K562 (cell line): ENCODE data around the gene FGF9. TPM values are rescaled to one million over a fixed set of nuclear protein-coding genes. Genes with fewer than 3 reads are reported as not detected.

Experiments used
- ATAC-seq: fragments of 200-7000 bp; cut with Tn5 transposase; 3 replicates; pipeline ENCODE4 v1.9.1; 2020; ENCODE audit warnings: moderate library complexity
- BruUV-seq: library from RNA; stranded (reverse); fragments of 400-500 nt; replicated peaks from 2 replicates; lab custom pipeline; 2021; lab: Mats Ljungman, UMichigan
- CTCF ChIA-PET: fragments of 300-600 bp; formaldehyde crosslinking; extraction: SDS; loops from one replicate; lab custom pipeline; 2021; ENCODE audit warnings: low intra/inter-chr PET ratio; lab: Yijun Ruan, JAX
- POLR2A ChIA-PET: fragments of 300-600, 350-650 bp; sonication (Branson Sonifier 250); formaldehyde crosslinking; extraction: SDS; loops from one replicate; lab custom pipeline; 2021; ENCODE audit warnings: antibody characterized with exemption, inconsistent platforms; lab: Yijun Ruan, JAX
- DNase-seq, 4 experiments: peaks; one replicate each; pipeline versions ENCODE4 v3.0.0 to v3.0.0-alpha.2; 2011 to 2018; ENCODE audit warnings: low spot score in 3 of 4, mixed read lengths in 3 of 4; ENCODE audit errors: extremely low read depth in 1 of 4
- FAIRE-seq: peaks from 2 replicates; lab custom pipeline; 2011; peaks lifted over from hg19 to GRCh38; lab: Jason Lieb, UNC
- H2AFZ ChIP-seq: 2 replicates; pipeline ENCODE4 v1.6.0; 2011; ENCODE audit warnings: low read depth, low read length, control low read depth, inconsistent platforms
- H3K27ac ChIP-seq: fragments of 200-600 bp; 3 replicates; pipeline ENCODE4 v1.8.0; 2011; ENCODE audit warnings: low read depth, mild to moderate bottlenecking, control low read depth, inconsistent platforms, low read length, moderate library complexity, mixed read lengths; ENCODE audit errors: extremely low read depth
- H3K27me3 ChIP-seq, 2 experiments: fragments of 300-600 bp in 1 of 2; 2 replicates in 1 of 2; 3 replicates in 1 of 2; pipeline versions ENCODE4 v1.6.0 to v1.8.0; 2011; ENCODE audit warnings: inconsistent platforms in 2 of 2, low read length in 2 of 2, mild to moderate bottlenecking in 1 of 2, mixed read lengths in 1 of 2, moderate library complexity in 1 of 2; ENCODE audit not compliant: control insufficient read depth in 2 of 2, insufficient read depth in 2 of 2
- H3K36me3 ChIP-seq: fragments of 300-600 bp; 3 replicates; pipeline ENCODE4 v1.8.0; 2011; ENCODE audit warnings: mild to moderate bottlenecking, low read length, inconsistent platforms; ENCODE audit not compliant: control insufficient read depth, insufficient read depth
- H3K4me1 ChIP-seq, 2 experiments: fragments of 200-600 bp in 1 of 2; replicated peaks in 1 of 2; 2 replicates in 1 of 2; 3 replicates in 1 of 2; pipeline versions ENCODE4 v1.5.1 to v1.8.0; 2011; ENCODE audit warnings: inconsistent platforms in 2 of 2, low read length in 2 of 2, mild to moderate bottlenecking in 1 of 2, mixed read lengths in 1 of 2, moderate library complexity in 1 of 2; ENCODE audit not compliant: control insufficient read depth in 2 of 2, insufficient read depth in 2 of 2
- H3K4me2 ChIP-seq: 2 replicates; pipeline ENCODE4 v1.6.1; 2011; ENCODE audit warnings: low read length, control low read depth, inconsistent platforms, mixed read lengths; ENCODE audit not compliant: insufficient read depth
- H3K4me3 ChIP-seq: fragments of 200-600 bp; sonication (generic), shearing (Covaris generic); 2 replicates; pipeline ENCODE4 v1.5.1; 2016; ENCODE audit warnings: control low read depth, inconsistent platforms
- H3K79me2 ChIP-seq: fragments of 200-600 bp; 3 replicates; pipeline ENCODE4 v1.8.0; 2011; ENCODE audit warnings: low read length, inconsistent platforms; ENCODE audit not compliant: control insufficient read depth, insufficient read depth
- H3K9ac ChIP-seq, 2 experiments: 2 replicates each; pipeline versions ENCODE4 v1.6.0 to v1.6.1; 2011; ENCODE audit warnings: low read depth in 2 of 2, low read length in 2 of 2, control low read depth in 1 of 2, inconsistent platforms in 1 of 2, mild to moderate bottlenecking in 1 of 2, mixed read lengths in 1 of 2; ENCODE audit not compliant: insufficient read depth in 1 of 2
- H3K9me1 ChIP-seq: one replicate; pipeline ENCODE4 v1.6.0; 2011; ENCODE audit warnings: inconsistent platforms, mild to moderate bottlenecking, low read length, moderate library complexity; ENCODE audit not compliant: control insufficient read depth, insufficient read depth
- H3K9me3 ChIP-seq: replicated peaks from 2 replicates; pipeline ENCODE4 v1.5.1; 2011; ENCODE audit warnings: low read depth, low read length, inconsistent platforms; ENCODE audit not compliant: control insufficient read depth, insufficient read depth
- H4K20me1 ChIP-seq: replicated peaks from 2 replicates; pipeline ENCODE4 v1.6.1; 2011; ENCODE audit warnings: low read length, inconsistent platforms, mixed read lengths; ENCODE audit not compliant: control insufficient read depth, insufficient read depth
- CBFA2T3 ChIP-seq: fragments of 450-650 bp; IDR thresholded peaks from 2 replicates; pipeline ENCODE4 v1.6.1; 2017
- CREBBP ChIP-seq: IDR thresholded peaks from one replicate; pipeline ENCODE4 v1.6.1; 2012; ENCODE audit warnings: low read depth, mild to moderate bottlenecking, control low read depth, inconsistent platforms, low read length
- DNMT1 ChIP-seq: fragments of 450-650 bp; IDR thresholded peaks from 2 replicates; pipeline ENCODE4 v1.6.1; 2016; ENCODE audit warnings: antibody characterized with exemption, mild to moderate bottlenecking
- FOXK1 ChIP-seq: sonication (generic); formaldehyde crosslinking; IDR thresholded peaks from 2 replicates; pipeline ENCODE4 v1.8.0; 2022; ENCODE audit warnings: missing genetic modification reagents, mild to moderate bottlenecking, borderline replicate concordance
- HES1 ChIP-seq: fragments of 450-650 bp; IDR thresholded peaks from 2 replicates; pipeline ENCODE4 v1.6.1; 2016; ENCODE audit warnings: low read depth, mild to moderate bottlenecking, moderate library complexity
- SIN3B ChIP-seq: fragments of 450-650 bp; IDR thresholded peaks from 2 replicates; pipeline ENCODE4 v1.6.1; 2017; ENCODE audit warnings: low read depth, mild to moderate bottlenecking, moderate library complexity
- SMAD4 ChIP-seq: fragments of 250-450 bp; sonication (Bioruptor Pico); conservative IDR thresholded peaks from 2 replicates; pipeline ENCODE4 v1.8.0; 2021; ENCODE audit warnings: inconsistent platforms, mild to moderate bottlenecking, moderate library complexity
- TGIF2 ChIP-seq: sonication (generic); formaldehyde crosslinking; IDR thresholded peaks from 2 replicates; pipeline ENCODE4 v1.8.1; 2022; ENCODE audit warnings: mild to moderate bottlenecking, missing genetic modification reagents, moderate library complexity
- ZMIZ1 ChIP-seq, 2 experiments: fragments of 150-350 bp in 1 of 2; IDR thresholded peaks; 2 replicates each; pipeline ENCODE4 v1.6.1; 2012 to 2016; ENCODE audit warnings: low read depth in 2 of 2, low read length in 2 of 2, mild to moderate bottlenecking in 1 of 2, moderate library complexity in 1 of 2
- ZNF282 ChIP-seq: sonication (generic); formaldehyde crosslinking; IDR thresholded peaks from 2 replicates; pipeline ENCODE4 v1.8.1; 2023; ENCODE audit warnings: missing genetic modification reagents
- WGBS: fragments of 100-300 bp; shearing (Covaris generic); methylation state at CpG from one replicate; pipeline ENCODE4 v1.1.6; 2016; ENCODE audit warnings: low coverage, mixed read lengths; ENCODE audit not compliant: insufficient coverage; ENCODE audit errors: missing lambda C conversion rate; 5-methylcytosine and 5-hydroxymethylcytosine counted together
- in situ Hi-C: fragments of 300-500 bp; cut with MboI; formaldehyde crosslinking; loops from 4 replicates; pipeline ENCODE4 v1.15.0; 2018; ENCODE audit warnings: inconsistent platforms, mixed read lengths
- intact Hi-C: fragments of 100-400 bp; cut with micrococcal nuclease; formaldehyde crosslinking; loops from 2 replicates; pipeline ENCODE4 v1.14.2; 2022
- polyA plus RNA-seq, 8 experiments: library from polyadenylated mRNA; depleted of rRNA in 4 of 8; stranded (reverse) in 5 of 8; unstranded in 3 of 8; fragments of >200 nt; fragmentation: Nextera tagmentation in 2 of 8; fragmentation: Illumina TruSeq in 1 of 8; extraction: Ambion mirVana in 2 of 8; extraction: Trizol in 1 of 8; gene quantifications; 2 replicates each; pipeline versions ENCODE4 v1.2.1 to v1.2.3, GENCODE V29; 2011 to 2014; ENCODE audit warnings: inconsistent platforms in 1 of 8, missing spikeins in 1 of 8
- total RNA-seq, 7 experiments: library from RNA; depleted of rRNA in 6 of 7; stranded (reverse); fragments of >200 nt in 6 of 7; fragmentation: Illumina TruSeq in 2 of 7; extraction: Trizol in 2 of 7; gene quantifications; 2 replicates each; pipeline versions ENCODE4 v1.2.1 to v1.2.3, GENCODE V29; 2011 to 2021; ENCODE audit warnings: low replicate concordance in 1 of 7

Gene FGF9
- total and polyA plus RNA-seq, 9 of the 15 experiments (the other 6 are each of a cell fraction or from before 2014, with no cell fraction given): not detected

- ChIA-PET CTCF (no interaction called here), POLR2A (interaction anchor here (1.5 kb wide), 1 partner anchor 8 kb away, joined by 4 read pairs; no protein-coding TSS in a partner anchor)
- Histone ChIP-seq H3K9me3 (no peaks in the 10 kb centered on the region), H3K27ac (no peak overlapping the region), H3K9me1 (no peaks in the 10 kb centered on the region), H3K36me3 (no peaks in the 10 kb centered on the region), H3K27me3 (peaks cover 7 to 32% of the 10 kb centered on the region in 2 experiments; a peak in 4 of 5 replicates), H4K20me1 (no peaks in the 10 kb centered on the region), H2AFZ (no peak overlapping the region), H3K9ac (no peak overlapping the region), H3K4me3 (no peak overlapping the region), H3K4me1 (peaks cover 0 to 19% of the 10 kb centered on the region in 2 experiments; a peak in 2 of 5 replicates), H3K79me2 (no peaks in the 10 kb centered on the region), H3K4me2 (no peak overlapping the region)
- FAIRE-seq: no peak
- no peak for ATAC-seq
- in situ Hi-C loops (no loop called here), intact Hi-C loops (no loop called here)
- no TSS peak for BruUV-seq
- TF ChIP-seq SMAD4 (CRISPR knock-in tag): no peak
- TF ChIP-seq CREBBP: no peak
- no peak for TF ChIP-seq ZNF282 (CRISPR knock-in tag)
- no peak for TF ChIP-seq TGIF2 (CRISPR knock-in tag)
- no peak for DNase-seq
- 0% methylated on average over 1 of the region's 3 CpGs for WGBS
Measured at GRCh38 chr13:21677075-21677623, 6.3 kb downstream of the FGF9 start.

- Histone ChIP-seq H3K4me2 (no peak overlapping the region), H3K9ac (no peak overlapping the region), H4K20me1 (no peaks in the 10 kb centered on the region), H3K79me2 (no peaks in the 10 kb centered on the region), H3K9me1 (no peaks in the 10 kb centered on the region), H3K4me3 (no peak overlapping the region), H3K4me1 (no peaks in the 10 kb centered on the region), H3K27me3 (peaks cover 0 to 10% of the 10 kb centered on the region in 2 experiments; a peak in 2 of 5 replicates), H3K27ac (no peak overlapping the region), H3K36me3 (no peaks in the 10 kb centered on the region), H3K9me3 (no peaks in the 10 kb centered on the region), H2AFZ (no peak overlapping the region)
- POLR2A ChIA-PET: no interaction called here
- CTCF ChIA-PET: no interaction called here
- ATAC-seq (no peak), DNase-seq (no peak), FAIRE-seq (no peak)
- intact Hi-C loops: no loop called here
- in situ Hi-C loops: no loop called here
- WGBS: 0% methylated on average over 6 of the region's 6 CpGs
- no TSS peak for BruUV-seq
- TF ChIP-seq FOXK1: no peak
- TF ChIP-seq DNMT1: no peak
- no peak for TF ChIP-seq HES1
- TF ChIP-seq CBFA2T3: no peak
- no peak for TF ChIP-seq SIN3B
- TF ChIP-seq ZMIZ1 (IDR thresholded peaks at IDR 0.05; ENCODE audit: low read depth in 2 of 2, low read length in 2 of 2): no peak
Measured at GRCh38 chr13:21683034-21683733, 12.3 kb downstream of the FGF9 start.
